ENCODE data around the gene LENG8. TPM values are rescaled to one million over a fixed set of nuclear protein-coding genes. Genes with fewer than 3 reads are reported as not detected.
A peak's percentile ranks its signal among the peaks of the same experiment; 100 is the strongest.

The LENG8 gene
- total RNA-seq (ENCODE audit: low replicate concordance), result 36.6 and 90.1 TPM in 2 replicates

DNA sequence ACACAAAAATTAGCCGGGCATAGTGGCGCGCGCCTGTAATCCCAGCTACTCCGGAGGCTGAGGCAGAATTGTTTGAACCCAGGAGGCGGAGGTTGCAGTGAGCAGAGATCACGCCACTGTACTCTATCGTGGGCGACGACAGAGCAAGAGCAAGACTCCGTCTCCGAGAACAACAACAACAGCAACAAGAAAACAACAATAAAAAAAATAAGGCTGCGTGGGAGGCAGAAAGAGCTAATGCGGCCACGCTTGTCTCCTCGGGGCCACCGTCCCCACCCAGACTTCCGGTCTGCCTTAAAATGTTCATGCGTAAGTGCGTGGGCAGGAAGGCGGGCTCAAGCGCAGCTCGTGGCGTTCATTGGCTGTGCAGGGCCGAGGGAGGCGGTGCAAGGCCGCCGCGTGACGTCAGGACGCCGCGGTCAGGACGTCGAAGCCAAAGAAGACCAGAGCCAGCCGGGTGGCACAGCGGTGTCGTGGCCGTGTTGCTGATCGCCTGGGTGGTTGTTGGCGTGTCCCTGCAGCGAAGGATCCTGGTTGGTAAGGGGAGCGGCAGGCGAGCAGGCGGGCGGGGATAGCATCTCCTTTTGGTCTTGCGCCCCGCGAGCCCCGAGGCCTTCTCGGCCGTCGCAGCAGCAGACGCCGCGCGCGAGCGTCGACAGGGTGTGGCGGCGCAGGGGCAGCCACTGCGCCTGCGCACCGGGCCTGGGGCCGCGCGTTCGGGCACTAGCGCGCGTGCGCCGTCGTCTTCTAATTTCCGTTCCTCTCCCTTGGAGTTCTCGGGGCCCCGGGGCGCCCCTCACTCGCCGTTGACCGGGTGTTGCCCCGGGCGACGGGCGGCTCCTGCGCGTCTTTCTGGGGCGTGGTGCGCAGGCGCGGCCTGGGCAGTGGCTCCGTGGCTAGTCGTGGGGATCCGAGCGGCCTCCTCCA, at the start of gene LENG8:
TSS of gene LENG8 (plus strand) at position 426 of the 927 bp plus-strand sequence. CDS start 2,146 bp downstream, outside the sequence.
- no peaks in the 10 kb centered on the region for H3F3A ChIP-seq (ENCODE audit: low read depth)
- H3K27me3 ChIP-seq, result no peaks in the 10 kb centered on the region
- peaks cover 33% of the 10 kb centered on the region for H3K4me1 Mint-ChIP-seq
- H3K9me3 ChIP-seq (ENCODE audit: low read depth), result no peaks in the 10 kb centered on the region
- H3K9ac ChIP-seq, result peak within 1 kb of the TSS; percentile 73
- peak within 1 kb of the TSS; percentile 98 for H3K4me2 ChIP-seq
- peak within 1 kb of the TSS; percentile 80 for H2AFZ ChIP-seq (replicated peaks)
- H3K4me3 ChIP-seq, result peak within 1 kb of the TSS; percentile 74
- H3K4me3 Mint-ChIP-seq, result peak within 1 kb of the TSS; percentile 97
- peak; percentile 96 for DNase-seq (ENCODE audit: low spot score)
- peaks cover 55% of the 10 kb centered on the region for H4K20me1 ChIP-seq (ENCODE audit: low read depth)
- no peaks in the 10 kb centered on the region for H3K4me1 ChIP-seq
- peaks cover 23% of the 10 kb centered on the region for H3K36me3 Mint-ChIP-seq
- peaks cover 73% of the 10 kb centered on the region for H3K79me2 ChIP-seq (ENCODE audit: low read depth)
- peak within 1 kb of the TSS; percentile 98 for H3K27ac Mint-ChIP-seq
- H3K9me3 Mint-ChIP-seq, result no peaks in the 10 kb centered on the region
- no peaks in the 10 kb centered on the region for H3K36me3 ChIP-seq
- TF ChIP-seq EZH2phosphoT487 (IDR thresholded peaks at IDR 0.05) (no peak), EZH2 (IDR thresholded peaks at IDR 0.05) (no peak)
- TF ChIP-seq, protein P1, sequence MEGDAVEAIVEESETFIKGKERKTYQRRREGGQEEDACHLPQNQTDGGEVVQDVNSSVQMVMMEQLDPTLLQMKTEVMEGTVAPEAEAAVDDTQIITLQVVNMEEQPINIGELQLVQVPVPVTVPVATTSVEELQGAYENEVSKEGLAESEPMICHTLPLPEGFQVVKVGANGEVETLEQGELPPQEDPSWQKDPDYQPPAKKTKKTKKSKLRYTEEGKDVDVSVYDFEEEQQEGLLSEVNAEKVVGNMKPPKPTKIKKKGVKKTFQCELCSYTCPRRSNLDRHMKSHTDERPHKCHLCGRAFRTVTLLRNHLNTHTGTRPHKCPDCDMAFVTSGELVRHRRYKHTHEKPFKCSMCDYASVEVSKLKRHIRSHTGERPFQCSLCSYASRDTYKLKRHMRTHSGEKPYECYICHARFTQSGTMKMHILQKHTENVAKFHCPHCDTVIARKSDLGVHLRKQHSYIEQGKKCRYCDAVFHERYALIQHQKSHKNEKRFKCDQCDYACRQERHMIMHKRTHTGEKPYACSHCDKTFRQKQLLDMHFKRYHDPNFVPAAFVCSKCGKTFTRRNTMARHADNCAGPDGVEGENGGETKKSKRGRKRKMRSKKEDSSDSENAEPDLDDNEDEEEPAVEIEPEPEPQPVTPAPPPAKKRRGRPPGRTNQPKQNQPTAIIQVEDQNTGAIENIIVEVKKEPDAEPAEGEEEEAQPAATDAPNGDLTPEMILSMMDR (IDR thresholded peaks at IDR 0.05), result no peak
- H3K27me3 Mint-ChIP-seq (ENCODE audit: insufficient read depth, low read depth), result peaks cover 8% of the 10 kb centered on the region
- no peak within 1 kb of the TSS for H3K27ac ChIP-seq

DNA sequence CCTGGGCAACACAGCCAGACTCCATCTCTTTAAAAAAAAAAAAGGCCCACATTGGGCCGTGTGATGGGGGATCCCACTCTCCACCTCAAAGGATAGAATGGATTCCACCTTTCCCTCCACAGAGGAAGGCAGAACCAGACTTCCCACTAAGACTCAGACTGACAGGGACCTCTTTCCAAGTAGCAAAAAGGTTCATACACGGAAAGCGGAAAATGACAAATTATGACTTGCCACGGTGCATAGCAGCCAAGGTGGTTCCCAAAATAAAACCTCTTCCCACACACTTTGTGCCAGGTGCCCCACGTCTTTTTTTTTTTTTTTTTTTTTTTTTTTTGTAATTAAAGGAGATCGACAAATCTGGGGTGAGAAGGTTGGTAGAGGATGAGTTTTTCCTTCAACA, 48.1 kb upstream of the LENG8 start:
- Histone ChIP-seq H3K36me3 (no peaks in the 10 kb centered on the region), H3K9ac (no peak overlapping the region), H4K20me1 (ENCODE audit: low read depth) (no peaks in the 10 kb centered on the region), H3K4me2 (no peak overlapping the region), H3K4me1 (no peaks in the 10 kb centered on the region), H3F3A (ENCODE audit: low read depth) (no peaks in the 10 kb centered on the region), H2AFZ (replicated peaks) (no peak overlapping the region), H3K4me3 (no peak overlapping the region), H3K9me3 (ENCODE audit: low read depth) (no peaks in the 10 kb centered on the region), H3K79me2 (ENCODE audit: low read depth) (no peaks in the 10 kb centered on the region), H3K27me3 (no peaks in the 10 kb centered on the region), H3K27ac (no peak overlapping the region)
- no peak for DNase-seq (ENCODE audit: low spot score)
- no peaks in the 10 kb centered on the region for H3K27me3 Mint-ChIP-seq (ENCODE audit: insufficient read depth, low read depth)
- TF ChIP-seq EZH2phosphoT487 (IDR thresholded peaks at IDR 0.05), result no peak
- TF ChIP-seq, protein P1 (IDR thresholded peaks at IDR 0.05), result no peak
- TF ChIP-seq EZH2 (IDR thresholded peaks at IDR 0.05), result no peak
- no peak overlapping the region for H3K27ac Mint-ChIP-seq
- no peaks in the 10 kb centered on the region for H3K9me3 Mint-ChIP-seq
- no peak overlapping the region for H3K4me3 Mint-ChIP-seq
- H3K4me1 Mint-ChIP-seq, result peaks cover 4% of the 10 kb centered on the region
- no peaks in the 10 kb centered on the region for H3K36me3 Mint-ChIP-seq

DNA sequence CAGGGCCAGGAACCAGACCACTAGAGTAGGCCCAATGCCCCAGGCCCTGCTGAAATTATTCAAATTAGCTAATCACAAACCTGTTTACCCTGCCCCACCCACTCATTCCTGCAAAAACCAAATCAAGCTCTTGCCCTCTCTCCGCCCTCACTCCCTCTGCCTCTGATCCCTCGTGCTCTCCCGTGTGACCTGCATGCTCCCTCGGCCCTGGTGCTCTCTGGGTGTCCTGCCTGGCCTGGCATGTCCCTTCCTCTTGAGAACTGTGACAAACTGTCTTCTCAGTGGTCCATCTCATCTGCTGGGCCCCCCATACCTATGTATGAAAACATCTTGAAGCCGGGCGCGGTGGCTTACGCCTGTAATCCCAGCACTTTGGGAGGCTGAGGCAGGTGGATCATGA, 45.9 kb upstream of the LENG8 start:
- Histone ChIP-seq H3K4me2 (no peak overlapping the region), H3K4me1 (no peaks in the 10 kb centered on the region), H3K27me3 (no peaks in the 10 kb centered on the region), H3K4me3 (no peak overlapping the region), H3K9ac (no peak overlapping the region), H3F3A (ENCODE audit: low read depth) (no peaks in the 10 kb centered on the region), H4K20me1 (ENCODE audit: low read depth) (no peaks in the 10 kb centered on the region), H3K36me3 (no peaks in the 10 kb centered on the region), H2AFZ (replicated peaks) (no peak overlapping the region), H3K79me2 (ENCODE audit: low read depth) (no peaks in the 10 kb centered on the region), H3K27ac (no peak overlapping the region), H3K9me3 (ENCODE audit: low read depth) (no peaks in the 10 kb centered on the region)
- DNase-seq (ENCODE audit: low spot score), result no peak
- peaks cover 4% of the 10 kb centered on the region for H3K4me1 Mint-ChIP-seq
- no peaks in the 10 kb centered on the region for H3K9me3 Mint-ChIP-seq
- H3K27me3 Mint-ChIP-seq (ENCODE audit: insufficient read depth, low read depth), result peaks cover 4% of the 10 kb centered on the region
- TF ChIP-seq EZH2phosphoT487 (IDR thresholded peaks at IDR 0.05), result no peak
- TF ChIP-seq, protein P1 (IDR thresholded peaks at IDR 0.05), result no peak
- no peak for TF ChIP-seq EZH2 (IDR thresholded peaks at IDR 0.05)
- no peak overlapping the region for H3K4me3 Mint-ChIP-seq
- no peak overlapping the region for H3K27ac Mint-ChIP-seq
- H3K36me3 Mint-ChIP-seq, result no peaks in the 10 kb centered on the region
